NAMALWA (cell line): ENCODE data around the gene KCNJ15.
A peak's percentile ranks its signal among the peaks of the same experiment; 100 is the strongest.

ENCODE experiments used
- DNase-seq: peaks from one replicate; pipeline ENCODE4 v3.0.0-alpha.2; 2015; ENCODE audit warnings: low spot score

KCNJ15 gene

GRCh38 chr21:38268864-38269575, 12.2 kb downstream of the KCNJ15 start:
- no peak for DNase-seq

GRCh38 chr21:38269576-38269936, 12.8 kb downstream of the KCNJ15 start:
- DNase-seq = no peak

- DNase-seq = no peak
These were observed 15.4 kb downstream of the KCNJ15 start for GRCh38 chr21:38272215-38272614.

- DNase-seq = no peak
These were observed 17.2 kb downstream of the KCNJ15 start for GRCh38 chr21:38273745-38274542.

- DNase-seq = no peak
These were observed 20.8 kb downstream of the KCNJ15 start for GRCh38 chr21:38277501-38278131.

- DNase-seq = no peak
These were observed 23.7 kb downstream of the KCNJ15 start for GRCh38 chr21:38280454-38280853.

- DNase-seq = peak; percentile 19
These were observed 24.1 kb downstream of the KCNJ15 start for GRCh38 chr21:38280867-38281266.

- no peak for DNase-seq
These were observed 26.1 kb downstream of the KCNJ15 start for GRCh38 chr21:38282921-38283320.

- DNase-seq = no peak
These were observed 27.4 kb downstream of the KCNJ15 start for GRCh38 chr21:38284216-38284615.

GRCh38 chr21:38286739-38287471, 30.1 kb downstream of the KCNJ15 start:
- no peak for DNase-seq

GRCh38 chr21:38287476-38287875, 30.7 kb downstream of the KCNJ15 start:
- no peak for DNase-seq

GRCh38 chr21:38289705-38290485, 33.1 kb downstream of the KCNJ15 start:
- no peak for DNase-seq

GRCh38 chr21:38290809-38291208, 34.0 kb downstream of the KCNJ15 start:
- DNase-seq = no peak

- DNase-seq = no peak
These were observed 35.1 kb downstream of the KCNJ15 start for GRCh38 chr21:38291874-38292273.

- no peak for DNase-seq
These were observed 36.3 kb downstream of the KCNJ15 start for GRCh38 chr21:38293113-38293512.

- DNase-seq = no peak
These were observed 37.0 kb downstream of the KCNJ15 start for GRCh38 chr21:38293765-38294164.

- DNase-seq = no peak
These were observed 37.8 kb downstream of the KCNJ15 start for GRCh38 chr21:38294609-38295008.

GRCh38 chr21:38295997-38296764, 39.4 kb downstream of the KCNJ15 start:
- no peak for DNase-seq

GRCh38 chr21:38297194-38297631, 40.4 kb downstream of the KCNJ15 start:
- no peak for DNase-seq

GRCh38 chr21:38297871-38298270, 41.1 kb downstream of the KCNJ15 start:
- no peak for DNase-seq

GRCh38 chr21:38298832-38299231, 42.0 kb downstream of the KCNJ15 start:
- DNase-seq = no peak
